HG03442 (cell line): Measurements from ENCODE around the gene REEP6.

Experiments used
- ATAC-seq: cut with Tn5 transposase; IDR thresholded peaks from one replicate; pipeline ENCODE4 v1.9.1; 2021; ENCODE audit warnings: mild to moderate bottlenecking, moderate library complexity; ENCODE audit not compliant: unreplicated experiment

Gene REEP6

GRCh38 chr19:1456121-1456900, 34.7 kb upstream of the REEP6 start:
- no peak for ATAC-seq

- ATAC-seq: no peak
Measured at GRCh38 chr19:1457031-1457739, 33.8 kb upstream of the REEP6 start.

- ATAC-seq: no peak
Measured at GRCh38 chr19:1457892-1458291, 33.1 kb upstream of the REEP6 start.

- no peak for ATAC-seq
Measured at GRCh38 chr19:1459479-1459878, 31.5 kb upstream of the REEP6 start.

GRCh38 chr19:1460033-1460995, 30.7 kb upstream of the REEP6 start:
- ATAC-seq: no peak

GRCh38 chr19:1461862-1462261, 29.1 kb upstream of the REEP6 start:
- ATAC-seq: no peak

GRCh38 chr19:1465191-1466016, 25.6 kb upstream of the REEP6 start:
- ATAC-seq: no peak

- no peak for ATAC-seq
Measured at GRCh38 chr19:1466018-1466460, 24.9 kb upstream of the REEP6 start.

- ATAC-seq: no peak
Measured at GRCh38 chr19:1466461-1467214, 24.3 kb upstream of the REEP6 start.

- ATAC-seq: no peak
Measured at GRCh38 chr19:1467215-1467489, 23.8 kb upstream of the REEP6 start.

GRCh38 chr19:1467490-1468273, 23.3 kb upstream of the REEP6 start:
- no peak for ATAC-seq

- no peak for ATAC-seq
Measured at GRCh38 chr19:1468274-1468820, 22.6 kb upstream of the REEP6 start.

GRCh38 chr19:1468821-1469254, 22.1 kb upstream of the REEP6 start:
- no peak for ATAC-seq

GRCh38 chr19:1469255-1470054, 21.5 kb upstream of the REEP6 start:
- ATAC-seq: no peak

GRCh38 chr19:1470055-1470304, 21.0 kb upstream of the REEP6 start:
- no peak for ATAC-seq

GRCh38 chr19:1470305-1471009, 20.5 kb upstream of the REEP6 start:
- ATAC-seq: no peak

- ATAC-seq: no peak
Measured at GRCh38 chr19:1471010-1471514, 19.9 kb upstream of the REEP6 start.
